Calu3 (cell line): ENCODE results near the gene DPY19L3. TPM values are rescaled to one million over a fixed set of nuclear protein-coding genes. Genes with fewer than 3 reads are reported as not detected.
A peak's percentile ranks its signal among the peaks of the same experiment; 100 is the strongest.

Experiments used
- BruUV-seq: library from RNA; stranded (reverse); fragments of 400-500 nt; replicated peaks from 2 replicates; lab custom pipeline; 2021; lab: Mats Ljungman, UMichigan
- CTCF ChIA-PET: fragments of 300-600 bp; sonication (Branson Sonifier 250); formaldehyde crosslinking; loops from one replicate; lab custom pipeline; 2022; ENCODE audit warnings: antibody characterized with exemption; lab: Charles Lee
- DNase-seq: peaks from one replicate; pipeline ENCODE4 v3.0.0; 2022
- H3K27ac Mint-ChIP-seq: one replicate; pipeline ENCODE4 v1.8.0; 2022; ENCODE audit warnings: mixed read lengths; ENCODE audit not compliant: unreplicated experiment
- H3K27me3 Mint-ChIP-seq: one replicate; pipeline ENCODE4 v1.8.0; 2022; ENCODE audit warnings: mixed read lengths; ENCODE audit not compliant: unreplicated experiment
- H3K36me3 Mint-ChIP-seq: one replicate; pipeline ENCODE4 v1.8.0; 2022; ENCODE audit warnings: mild to moderate bottlenecking, moderate library complexity, mixed read lengths; ENCODE audit not compliant: insufficient read depth, unreplicated experiment
- H3K4me1 Mint-ChIP-seq: one replicate; pipeline ENCODE4 v1.8.0; 2022; ENCODE audit warnings: mild to moderate bottlenecking, low read depth, mixed read lengths; ENCODE audit not compliant: unreplicated experiment
- H3K4me3 Mint-ChIP-seq: one replicate; pipeline ENCODE4 v1.8.0; 2022; ENCODE audit warnings: mild to moderate bottlenecking, low read depth, moderate library complexity, mixed read lengths; ENCODE audit not compliant: unreplicated experiment
- H3K9me3 Mint-ChIP-seq: one replicate; pipeline ENCODE4 v1.8.0; 2022; ENCODE audit warnings: low read depth, mixed read lengths; ENCODE audit not compliant: unreplicated experiment
- CTCF ChIP-seq: fragments of 200-600 bp; IDR thresholded peaks from one replicate; pipeline ENCODE4 v1.8.0; 2022; ENCODE audit warnings: antibody characterized with exemption; ENCODE audit not compliant: unreplicated experiment
- intact Hi-C: fragments of 100-400 bp; cut with micrococcal nuclease; formaldehyde crosslinking; loops from one replicate; pipeline ENCODE4 v1.10.0; 2022; ENCODE audit not compliant: unreplicated experiment
- total RNA-seq: library from RNA; stranded (reverse); gene quantifications from 2 replicates; pipeline ENCODE4 v1.2.3, GENCODE V29; 2022

The DPY19L3 gene
- total RNA-seq, 1 experiment from 2014 or later: 29.4 TPM

GRCh38 chr19:32459204-32459865, 53.8 kb downstream of the DPY19L3 start:
- CTCF ChIA-PET: no interaction called here
- Mint-ChIP-seq H3K27me3 (no peaks in the 10 kb centered on the region), H3K9me3 (no peaks in the 10 kb centered on the region), H3K4me3 (no peak overlapping the region), H3K36me3 (peaks cover 6% of the 10 kb centered on the region), H3K4me1 (no peaks in the 10 kb centered on the region), H3K27ac (no peak overlapping the region)
- no peak for TF ChIP-seq CTCF
- no peak for DNase-seq
- intact Hi-C loops: no loop called here
- no TSS peak for BruUV-seq

- BruUV-seq: no TSS peak
- Mint-ChIP-seq H3K27me3 (no peaks in the 10 kb centered on the region), H3K27ac (no peak overlapping the region), H3K4me3 (no peak overlapping the region), H3K36me3 (peaks cover 4% of the 10 kb centered on the region), H3K4me1 (no peaks in the 10 kb centered on the region), H3K9me3 (no peaks in the 10 kb centered on the region)
- CTCF ChIA-PET: no interaction called here
- TF ChIP-seq CTCF: no peak
- intact Hi-C loops: no loop called here
- no peak for DNase-seq
These were observed 54.9 kb downstream of the DPY19L3 start for GRCh38 chr19:32460476-32460875.

GRCh38 chr19:32464279-32464678, 58.7 kb downstream of the DPY19L3 start:
- intact Hi-C loops: loop anchor here (1.0 kb wide), 1 partner anchor 106 kb away; no protein-coding TSS in a partner anchor
- Mint-ChIP-seq H3K36me3 (peaks cover 4% of the 10 kb centered on the region), H3K4me1 (no peaks in the 10 kb centered on the region), H3K9me3 (no peaks in the 10 kb centered on the region), H3K27ac (no peak overlapping the region), H3K27me3 (no peaks in the 10 kb centered on the region), H3K4me3 (no peak overlapping the region)
- CTCF ChIA-PET: interaction anchor here (0.7 kb wide), 1 partner anchor 10 kb away, joined by 3 read pairs; no protein-coding TSS in a partner anchor
- peak; percentile 13 for TF ChIP-seq CTCF
- BruUV-seq: no TSS peak
- DNase-seq: no peak

- no peak for TF ChIP-seq CTCF
- no peak overlapping the region for H3K4me3 Mint-ChIP-seq
- no peak for DNase-seq
- H3K36me3 Mint-ChIP-seq: peaks cover 4% of the 10 kb centered on the region
- H3K4me1 Mint-ChIP-seq: no peaks in the 10 kb centered on the region
- CTCF ChIA-PET: interaction anchor here (0.7 kb wide), 1 partner anchor 10 kb away, joined by 3 read pairs; no protein-coding TSS in a partner anchor
- no peaks in the 10 kb centered on the region for H3K9me3 Mint-ChIP-seq
- intact Hi-C loops: no loop called here
- no TSS peak for BruUV-seq
- H3K27me3 Mint-ChIP-seq: no peaks in the 10 kb centered on the region
- H3K27ac Mint-ChIP-seq: no peak overlapping the region
These were observed 59.6 kb downstream of the DPY19L3 start for GRCh38 chr19:32465176-32465575.
